HepG2 (cell line): ENCODE measurements around the gene ETV5. TPM values are rescaled to one million over a fixed set of nuclear protein-coding genes. Genes with fewer than 3 reads are reported as not detected.

Experiments used
- BRCA1 ChIP-seq: sonication (generic); formaldehyde crosslinking; IDR thresholded peaks from 2 replicates; pipeline ENCODE4 v1.4.0; 2020; ENCODE audit warnings: missing genetic modification reagents
- DMAP1 ChIP-seq: IDR thresholded peaks from 2 replicates; pipeline ENCODE4 v1.6.1; 2016
- ELF3 ChIP-seq: IDR thresholded peaks from 2 replicates; pipeline ENCODE4 v1.6.1; 2016; ENCODE audit warnings: missing genetic modification reagents, missing compliant biosample characterization
- FOSL2 ChIP-seq: sonication (generic); formaldehyde crosslinking; IDR thresholded peaks from 2 replicates; pipeline ENCODE4 v1.4.0; 2020; ENCODE audit warnings: missing genetic modification reagents
- GABPB1 ChIP-seq: IDR thresholded peaks from 2 replicates; pipeline ENCODE4 v1.6.1; 2016; ENCODE audit warnings: mild to moderate bottlenecking, missing genetic modification reagents, moderate library complexity, missing compliant biosample characterization
- HOXA3 ChIP-seq: sonication (generic); formaldehyde crosslinking; IDR thresholded peaks from 2 replicates; pipeline ENCODE4 v1.5.0; 2020; ENCODE audit warnings: missing genetic modification reagents
- ISX ChIP-seq: sonication (generic); formaldehyde crosslinking; conservative IDR thresholded peaks from 2 replicates; pipeline ENCODE4 v1.5.0; 2020; ENCODE audit warnings: missing genetic modification reagents
- MEF2D ChIP-seq: sonication (generic); formaldehyde crosslinking; IDR thresholded peaks from 2 replicates; pipeline ENCODE4 v1.5.1; 2020; ENCODE audit warnings: mild to moderate bottlenecking, missing genetic modification reagents
- MIXL1 ChIP-seq: IDR thresholded peaks from 2 replicates; pipeline ENCODE4 v1.6.1; 2016
- RFX5 ChIP-seq: IDR thresholded peaks from 2 replicates; pipeline ENCODE4 v1.6.1; 2011; ENCODE audit warnings: low read depth, low read length, improper control_type of control experiment
- SNRNP70 ChIP-seq: fragments of 200-400 bp; formaldehyde crosslinking; IDR thresholded peaks from 2 replicates; pipeline ENCODE4 v1.6.1; 2017; ENCODE audit warnings: mild to moderate bottlenecking, low read depth, low read length, moderate library complexity
- ZBTB38 ChIP-seq: sonication (generic); formaldehyde crosslinking; IDR thresholded peaks from 2 replicates; pipeline ENCODE4 v1.5.1; 2020; ENCODE audit warnings: mild to moderate bottlenecking, missing genetic modification reagents
- ZFP37 ChIP-seq: sonication (generic); formaldehyde crosslinking; IDR thresholded peaks from 2 replicates; pipeline ENCODE4 v1.4.0; 2020; ENCODE audit warnings: missing genetic modification reagents, borderline replicate concordance
- ZFP62 ChIP-seq: sonication (generic); formaldehyde crosslinking; IDR thresholded peaks from 2 replicates; pipeline ENCODE4 v1.4.0; 2020; ENCODE audit warnings: missing genetic modification reagents
- ZKSCAN1 ChIP-seq: fragments of 150-350 bp; IDR thresholded peaks from 2 replicates; pipeline ENCODE4 v1.6.1; 2014; ENCODE audit warnings: low read length
- ZMAT3 ChIP-seq: sonication (generic); formaldehyde crosslinking; conservative IDR thresholded peaks from 2 replicates; pipeline ENCODE4 v1.7.0; 2021; ENCODE audit warnings: missing genetic modification reagents
- ZNF24 ChIP-seq: fragments of 450-650 bp; IDR thresholded peaks from 2 replicates; pipeline ENCODE4 v1.6.1; 2017; ENCODE audit warnings: antibody characterized with exemption, mild to moderate bottlenecking
- ZNF260 ChIP-seq: sonication (generic); formaldehyde crosslinking; IDR thresholded peaks from 2 replicates; pipeline ENCODE4 v1.4.0; 2020; ENCODE audit warnings: missing genetic modification reagents, low read depth, mild to moderate bottlenecking, borderline replicate concordance
- ZNF432 ChIP-seq: sonication (generic); formaldehyde crosslinking; IDR thresholded peaks from 2 replicates; pipeline ENCODE4 v1.5.0; 2020; ENCODE audit warnings: missing genetic modification reagents, mild to moderate bottlenecking, borderline replicate concordance
- ZNF598 ChIP-seq: sonication (generic); formaldehyde crosslinking; IDR thresholded peaks from 2 replicates; pipeline ENCODE4 v1.5.1; 2020; ENCODE audit warnings: mild to moderate bottlenecking, missing genetic modification reagents, borderline replicate concordance
- ZNF660 ChIP-seq: sonication (generic); formaldehyde crosslinking; IDR thresholded peaks from 2 replicates; pipeline ENCODE4 v1.5.1; 2020; ENCODE audit warnings: mild to moderate bottlenecking, low read depth, missing genetic modification reagents, borderline replicate concordance
- ZNF713 ChIP-seq: sonication (generic); formaldehyde crosslinking; IDR thresholded peaks from 2 replicates; pipeline ENCODE4 v1.4.0; 2020; ENCODE audit warnings: mild to moderate bottlenecking, missing genetic modification reagents
- ZNF772 ChIP-seq: sonication (generic); formaldehyde crosslinking; IDR thresholded peaks from 2 replicates; pipeline ENCODE4 v1.5.0; 2020; ENCODE audit warnings: mild to moderate bottlenecking, missing genetic modification reagents
- ZNF776 ChIP-seq: sonication (generic); formaldehyde crosslinking; IDR thresholded peaks from 2 replicates; pipeline ENCODE4 v1.4.0; 2020; ENCODE audit warnings: mild to moderate bottlenecking, missing genetic modification reagents
- polyA plus RNA-seq, 8 experiments: library from polyadenylated mRNA; depleted of rRNA in 3 of 8; stranded (reverse) in 7 of 8; unstranded in 1 of 8; fragments of >200 nt; fragmentation: Illumina TruSeq in 4 of 8; extraction: Trizol in 4 of 8; gene quantifications; 2 replicates each; pipeline versions ENCODE4 v1.2.1 to v1.2.3, GENCODE V29; 2011 to 2016; ENCODE audit warnings: low read depth in 4 of 8, missing spikeins in 1 of 8, mixed read lengths in 1 of 8; ENCODE audit not compliant: insufficient read depth in 1 of 8
- total RNA-seq, 5 experiments: library from RNA; depleted of rRNA; stranded (reverse); fragments of >200 nt; fragmentation: Illumina TruSeq; extraction: Trizol; gene quantifications; 2 replicates each; pipeline ENCODE4 v1.2.3, GENCODE V29; 2016; ENCODE audit warnings: low read depth in 1 of 5
- TF ChIP-seq, protein P1 (sequence below): sonication (generic); formaldehyde crosslinking; IDR thresholded peaks from 2 replicates; pipeline ENCODE4 v1.4.0; 2020; ENCODE audit warnings: missing genetic modification reagents
- TF ChIP-seq, protein P2 (sequence below): sonication (generic); formaldehyde crosslinking; IDR thresholded peaks from 2 replicates; pipeline ENCODE4 v1.4.0; 2020; ENCODE audit warnings: missing genetic modification reagents

ETV5 gene
- total and polyA plus RNA-seq, 2 of the 13 experiments (the other 11 are each of a cell fraction or from before 2014, with no cell fraction given), result 52.9 to 57.2 TPM

DNA sequence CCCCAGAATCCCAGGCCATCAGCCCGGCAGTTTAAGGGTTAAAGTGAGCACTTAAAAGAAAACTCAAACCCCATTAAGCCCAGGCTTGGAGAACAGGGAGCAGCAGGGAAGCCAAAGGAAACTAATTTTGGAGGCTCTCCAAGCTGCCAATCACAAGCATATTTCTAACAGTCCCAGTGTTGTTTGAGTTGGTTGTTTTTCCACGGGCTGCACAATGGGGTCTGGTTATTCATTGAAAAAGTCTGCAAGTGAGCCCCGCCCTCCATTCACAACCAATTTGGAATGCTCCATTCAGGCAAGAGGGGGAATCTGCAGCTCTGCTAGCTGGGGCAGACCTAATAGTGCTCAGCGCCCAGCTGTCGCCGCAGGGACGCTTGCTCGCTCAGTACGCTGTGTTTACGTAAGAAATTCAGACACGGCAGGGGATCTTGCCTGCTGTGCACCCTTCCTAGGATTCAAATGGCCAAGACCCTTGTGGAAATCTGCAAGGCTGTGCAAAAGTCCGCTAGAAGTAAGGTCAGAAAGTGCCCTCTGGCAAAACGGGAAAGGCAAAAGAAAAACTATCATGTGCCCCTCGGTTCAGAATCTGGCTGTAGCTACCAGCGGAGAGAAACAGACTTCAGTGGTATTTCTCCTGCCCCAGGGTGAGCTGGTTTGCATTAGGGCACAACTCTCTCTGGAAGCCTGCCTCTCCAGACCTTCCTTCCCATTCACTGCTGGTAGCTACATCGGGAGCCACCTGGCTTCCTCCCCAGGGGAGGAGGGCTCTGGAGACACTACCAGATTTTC, 11.0 kb downstream of the ETV5 start (continued):
- no peak for TF ChIP-seq ZNF660 (CRISPR knock-in tag)
- peak; percentile 40; the same call in 1 of the 2 replicates for TF ChIP-seq DMAP1
- no peak for TF ChIP-seq SNRNP70
- TF ChIP-seq ZNF432 (CRISPR knock-in tag), result no peak
- no peak for TF ChIP-seq RFX5
- TF ChIP-seq ZNF598, result peak; percentile 81; the same call in 1 of the 2 replicates
- no peak for TF ChIP-seq ZBTB38 (CRISPR knock-in tag)
- peak; percentile 71 for TF ChIP-seq HOXA3
- TF ChIP-seq ISX (CRISPR knock-in tag), result no peak
- TF ChIP-seq ZFP37 (CRISPR knock-in tag), result peak; percentile 50; the same call in 1 of the 2 replicates
- no peak; the same call in 1 of the 2 replicates for TF ChIP-seq MEF2D (CRISPR knock-in tag)
- no peak for TF ChIP-seq ZNF713 (CRISPR knock-in tag)
- TF ChIP-seq, protein P1, sequence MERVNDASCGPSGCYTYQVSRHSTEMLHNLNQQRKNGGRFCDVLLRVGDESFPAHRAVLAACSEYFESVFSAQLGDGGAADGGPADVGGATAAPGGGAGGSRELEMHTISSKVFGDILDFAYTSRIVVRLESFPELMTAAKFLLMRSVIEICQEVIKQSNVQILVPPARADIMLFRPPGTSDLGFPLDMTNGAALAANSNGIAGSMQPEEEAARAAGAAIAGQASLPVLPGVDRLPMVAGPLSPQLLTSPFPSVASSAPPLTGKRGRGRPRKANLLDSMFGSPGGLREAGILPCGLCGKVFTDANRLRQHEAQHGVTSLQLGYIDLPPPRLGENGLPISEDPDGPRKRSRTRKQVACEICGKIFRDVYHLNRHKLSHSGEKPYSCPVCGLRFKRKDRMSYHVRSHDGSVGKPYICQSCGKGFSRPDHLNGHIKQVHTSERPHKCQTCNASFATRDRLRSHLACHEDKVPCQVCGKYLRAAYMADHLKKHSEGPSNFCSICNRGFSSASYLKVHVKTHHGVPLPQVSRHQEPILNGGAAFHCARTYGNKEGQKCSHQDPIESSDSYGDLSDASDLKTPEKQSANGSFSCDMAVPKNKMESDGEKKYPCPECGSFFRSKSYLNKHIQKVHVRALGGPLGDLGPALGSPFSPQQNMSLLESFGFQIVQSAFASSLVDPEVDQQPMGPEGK, result peak; percentile 68
- no peak for TF ChIP-seq ZNF260 (CRISPR knock-in tag)
- TF ChIP-seq BRCA1 (CRISPR knock-in tag), result no peak
- no peak; the same call in 1 of the 2 replicates for TF ChIP-seq MIXL1 (CRISPR knock-in tag)
- TF ChIP-seq FOSL2, result peak; percentile 45; the same call in 1 of the 2 replicates
- no peak for TF ChIP-seq ZNF24
- no peak for TF ChIP-seq ZNF776 (CRISPR knock-in tag)
- TF ChIP-seq GABPB1 (CRISPR knock-in tag), result no peak
- peak; percentile 48 for TF ChIP-seq ZNF772 (CRISPR knock-in tag)
- no peak for TF ChIP-seq ZKSCAN1
- no peak for TF ChIP-seq ZFP62
- peak; percentile 10 for TF ChIP-seq ELF3 (CRISPR knock-in tag)
- TF ChIP-seq, protein P2, sequence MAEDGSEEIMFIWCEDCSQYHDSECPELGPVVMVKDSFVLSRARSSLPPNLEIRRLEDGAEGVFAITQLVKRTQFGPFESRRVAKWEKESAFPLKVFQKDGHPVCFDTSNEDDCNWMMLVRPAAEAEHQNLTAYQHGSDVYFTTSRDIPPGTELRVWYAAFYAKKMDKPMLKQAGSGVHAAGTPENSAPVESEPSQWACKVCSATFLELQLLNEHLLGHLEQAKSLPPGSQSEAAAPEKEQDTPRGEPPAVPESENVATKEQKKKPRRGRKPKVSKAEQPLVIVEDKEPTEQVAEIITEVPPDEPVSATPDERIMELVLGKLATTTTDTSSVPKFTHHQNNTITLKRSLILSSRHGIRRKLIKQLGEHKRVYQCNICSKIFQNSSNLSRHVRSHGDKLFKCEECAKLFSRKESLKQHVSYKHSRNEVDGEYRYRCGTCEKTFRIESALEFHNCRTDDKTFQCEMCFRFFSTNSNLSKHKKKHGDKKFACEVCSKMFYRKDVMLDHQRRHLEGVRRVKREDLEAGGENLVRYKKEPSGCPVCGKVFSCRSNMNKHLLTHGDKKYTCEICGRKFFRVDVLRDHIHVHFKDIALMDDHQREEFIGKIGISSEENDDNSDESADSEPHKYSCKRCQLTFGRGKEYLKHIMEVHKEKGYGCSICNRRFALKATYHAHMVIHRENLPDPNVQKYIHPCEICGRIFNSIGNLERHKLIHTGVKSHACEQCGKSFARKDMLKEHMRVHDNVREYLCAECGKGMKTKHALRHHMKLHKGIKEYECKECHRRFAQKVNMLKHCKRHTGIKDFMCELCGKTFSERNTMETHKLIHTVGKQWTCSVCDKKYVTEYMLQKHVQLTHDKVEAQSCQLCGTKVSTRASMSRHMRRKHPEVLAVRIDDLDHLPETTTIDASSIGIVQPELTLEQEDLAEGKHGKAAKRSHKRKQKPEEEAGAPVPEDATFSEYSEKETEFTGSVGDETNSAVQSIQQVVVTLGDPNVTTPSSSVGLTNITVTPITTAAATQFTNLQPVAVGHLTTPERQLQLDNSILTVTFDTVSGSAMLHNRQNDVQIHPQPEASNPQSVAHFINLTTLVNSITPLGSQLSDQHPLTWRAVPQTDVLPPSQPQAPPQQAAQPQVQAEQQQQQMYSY (CRISPR knock-in tag), result no peak
- peak; percentile 73; the same call in 1 of the 2 replicates for TF ChIP-seq ZMAT3 (CRISPR knock-in tag)
